ENCODE data around the gene GBP3.
"Not testable (repeated sequence)": the region's sequence is repeated elsewhere in the genome, so short reads cannot be mapped to it uniquely, and the experiment has no call there.

The GBP3 gene

GRCh38 chr1:89047734-89048133, 25.1 kb upstream of the GBP3 start:
- no peak overlapping the region for H3K4me2 ChIP-seq (ENCODE audit: low read depth, low read length, poor library complexity, severe bottlenecking)
- no peak overlapping the region for H2AFZ ChIP-seq (ENCODE audit: low read length)
- H3K4me3 ChIP-seq (ENCODE audit: low read length, poor library complexity, severe bottlenecking), result no peak overlapping the region
- no peaks in the 10 kb centered on the region for H3F3A ChIP-seq (ENCODE audit: low read depth)
- no peaks in the 10 kb centered on the region for H3K9me2 ChIP-seq (replicated peaks; ENCODE audit: low read depth, low read length)
- no peak overlapping the region for H3K9ac ChIP-seq (ENCODE audit: low read depth, low read length, poor library complexity, severe bottlenecking)
- no peaks in the 10 kb centered on the region for H3K27me3 ChIP-seq (ENCODE audit: insufficient read depth, low read length, poor library complexity, severe bottlenecking)
- no peaks in the 10 kb centered on the region for H4K20me1 ChIP-seq (ENCODE audit: insufficient read depth, low read length, poor library complexity, severe bottlenecking)
- peaks cover 8% of the 10 kb centered on the region; the same call in 1 of the 2 replicates for H3K9me3 ChIP-seq (ENCODE audit: insufficient read depth, low read depth, low read length)
- TF ChIP-seq, protein P1, sequence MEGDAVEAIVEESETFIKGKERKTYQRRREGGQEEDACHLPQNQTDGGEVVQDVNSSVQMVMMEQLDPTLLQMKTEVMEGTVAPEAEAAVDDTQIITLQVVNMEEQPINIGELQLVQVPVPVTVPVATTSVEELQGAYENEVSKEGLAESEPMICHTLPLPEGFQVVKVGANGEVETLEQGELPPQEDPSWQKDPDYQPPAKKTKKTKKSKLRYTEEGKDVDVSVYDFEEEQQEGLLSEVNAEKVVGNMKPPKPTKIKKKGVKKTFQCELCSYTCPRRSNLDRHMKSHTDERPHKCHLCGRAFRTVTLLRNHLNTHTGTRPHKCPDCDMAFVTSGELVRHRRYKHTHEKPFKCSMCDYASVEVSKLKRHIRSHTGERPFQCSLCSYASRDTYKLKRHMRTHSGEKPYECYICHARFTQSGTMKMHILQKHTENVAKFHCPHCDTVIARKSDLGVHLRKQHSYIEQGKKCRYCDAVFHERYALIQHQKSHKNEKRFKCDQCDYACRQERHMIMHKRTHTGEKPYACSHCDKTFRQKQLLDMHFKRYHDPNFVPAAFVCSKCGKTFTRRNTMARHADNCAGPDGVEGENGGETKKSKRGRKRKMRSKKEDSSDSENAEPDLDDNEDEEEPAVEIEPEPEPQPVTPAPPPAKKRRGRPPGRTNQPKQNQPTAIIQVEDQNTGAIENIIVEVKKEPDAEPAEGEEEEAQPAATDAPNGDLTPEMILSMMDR (conservative IDR thresholded peaks at IDR 0.05; ENCODE audit: low read length), result no peak
- no peak for TF ChIP-seq EZH2phosphoT487 (IDR thresholded peaks at IDR 0.05; ENCODE audit: borderline replicate concordance)
- H3K79me2 ChIP-seq (ENCODE audit: insufficient read depth, low read length), result no peaks in the 10 kb centered on the region
- no peaks in the 10 kb centered on the region for H3K36me3 ChIP-seq (ENCODE audit: insufficient read depth, low read length)
- no peaks in the 10 kb centered on the region for H3K4me1 ChIP-seq (ENCODE audit: insufficient read depth, low read length, poor library complexity, severe bottlenecking)

DNA sequence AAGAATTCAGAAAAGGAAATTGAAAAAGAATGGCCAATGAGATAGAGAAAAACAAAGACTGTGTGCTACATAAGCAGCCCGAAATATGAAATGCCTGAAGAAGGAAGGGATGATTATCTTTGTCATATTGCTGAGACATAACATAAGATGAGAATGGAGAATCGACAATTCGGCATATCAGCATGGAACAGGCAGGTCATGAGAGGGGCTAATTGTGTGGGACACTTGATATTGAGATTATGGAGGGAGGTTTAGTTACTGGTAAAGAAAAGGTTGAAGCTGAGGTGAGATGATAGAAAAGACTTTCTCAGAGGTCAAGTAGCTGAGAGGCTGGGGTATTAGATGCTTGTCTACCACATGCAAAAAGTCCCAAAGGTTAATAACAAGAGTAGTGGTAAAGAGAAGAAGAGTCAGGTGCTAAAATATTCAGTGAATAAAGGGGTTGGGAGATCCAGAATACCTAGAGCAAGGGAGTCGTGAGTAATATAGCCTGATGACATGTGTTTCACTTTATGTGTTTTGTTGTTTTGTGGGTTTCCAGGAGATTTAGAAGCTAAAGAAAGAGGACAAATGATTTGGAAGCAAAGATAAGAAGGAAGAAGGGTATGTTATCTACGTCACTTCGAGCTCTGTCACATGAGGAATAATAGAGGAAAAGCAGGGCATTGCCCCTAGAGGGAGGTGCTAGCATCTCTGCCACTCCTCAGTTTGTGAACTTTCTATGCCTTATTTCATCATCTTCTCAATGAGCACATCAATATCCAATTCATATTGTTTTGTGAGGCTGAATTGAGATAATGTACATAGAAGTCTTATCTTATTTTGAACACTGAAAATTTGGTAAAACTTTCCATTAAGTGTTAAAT, 23.9 kb upstream of the GBP3 start:
- not testable (repeated sequence) for H3K79me2 ChIP-seq (ENCODE audit: insufficient read depth, low read length)
- TF ChIP-seq, protein P1 (conservative IDR thresholded peaks at IDR 0.05; ENCODE audit: low read length), result peak; percentile 28

GRCh38 chr1:89044970-89045721, 22.5 kb upstream of the GBP3 start:
- Histone ChIP-seq H4K20me1 (ENCODE audit: insufficient read depth, low read length, poor library complexity, severe bottlenecking) (no peaks in the 10 kb centered on the region), H3K4me1 (ENCODE audit: insufficient read depth, low read length, poor library complexity, severe bottlenecking) (no peaks in the 10 kb centered on the region), H3F3A (ENCODE audit: low read depth) (no peaks in the 10 kb centered on the region), H3K4me2 (ENCODE audit: low read depth, low read length, poor library complexity, severe bottlenecking) (no peak overlapping the region), H2AFZ (ENCODE audit: low read length) (no peak overlapping the region), H3K9me3 (ENCODE audit: insufficient read depth, low read depth, low read length) (peaks cover 13% of the 10 kb centered on the region; the same call in 1 of the 2 replicates), H3K4me3 (ENCODE audit: low read length, poor library complexity, severe bottlenecking) (no peak overlapping the region), H3K9me2 (replicated peaks; ENCODE audit: low read depth, low read length) (no peaks in the 10 kb centered on the region), H3K27me3 (ENCODE audit: insufficient read depth, low read length, poor library complexity, severe bottlenecking) (no peaks in the 10 kb centered on the region), H3K9ac (ENCODE audit: low read depth, low read length, poor library complexity, severe bottlenecking) (no peak overlapping the region), H3K79me2 (ENCODE audit: insufficient read depth, low read length) (no peaks in the 10 kb centered on the region), H3K36me3 (ENCODE audit: insufficient read depth, low read length) (no peaks in the 10 kb centered on the region)
- no peak for TF ChIP-seq EZH2phosphoT487 (IDR thresholded peaks at IDR 0.05; ENCODE audit: borderline replicate concordance)
- TF ChIP-seq, protein P1 (conservative IDR thresholded peaks at IDR 0.05; ENCODE audit: low read length), result no peak

More for the DNA sequence above, 23.9 kb upstream of the GBP3 start:
- peaks cover 13% of the 10 kb centered on the region; the same call in 1 of the 2 replicates for H3K9me3 ChIP-seq (ENCODE audit: insufficient read depth, low read depth, low read length)
- not testable (repeated sequence) for H3K27me3 ChIP-seq (ENCODE audit: insufficient read depth, low read length, poor library complexity, severe bottlenecking); H3K4me2 ChIP-seq (ENCODE audit: low read depth, low read length, poor library complexity, severe bottlenecking); H4K20me1 ChIP-seq (ENCODE audit: insufficient read depth, low read length, poor library complexity, severe bottlenecking); H3F3A ChIP-seq (ENCODE audit: low read depth); H3K4me1 ChIP-seq (ENCODE audit: insufficient read depth, low read length, poor library complexity, severe bottlenecking); H3K9me2 ChIP-seq (replicated peaks; ENCODE audit: low read depth, low read length); H3K4me3 ChIP-seq (ENCODE audit: low read length, poor library complexity, severe bottlenecking); H3K36me3 ChIP-seq (ENCODE audit: insufficient read depth, low read length); H2AFZ ChIP-seq (ENCODE audit: low read length); H3K9ac ChIP-seq (ENCODE audit: low read depth, low read length, poor library complexity, severe bottlenecking)
